Measurements from ENCODE around the gene EHD4.

DNA sequence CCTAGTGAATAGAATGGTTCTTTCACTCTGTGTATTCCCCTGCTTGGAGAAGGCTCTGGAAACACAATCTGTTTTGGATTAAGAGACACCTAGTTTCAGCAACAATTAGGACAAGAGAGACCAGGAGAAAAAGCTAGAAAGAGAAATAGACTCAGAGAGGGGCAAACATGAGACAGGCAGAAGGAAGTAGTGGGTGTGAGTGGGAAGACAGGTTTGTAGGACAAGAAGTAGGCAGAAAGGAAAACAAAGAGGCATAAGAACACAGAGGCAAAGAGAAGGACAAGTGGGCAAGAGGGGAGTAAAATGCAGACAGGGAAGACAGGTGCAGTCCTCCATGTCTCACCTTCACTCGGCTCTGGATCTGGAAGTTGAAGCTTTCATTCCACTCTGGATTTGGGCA, 35.0 kb upstream of the EHD4 start:
- TF ChIP-seq, protein P1, sequence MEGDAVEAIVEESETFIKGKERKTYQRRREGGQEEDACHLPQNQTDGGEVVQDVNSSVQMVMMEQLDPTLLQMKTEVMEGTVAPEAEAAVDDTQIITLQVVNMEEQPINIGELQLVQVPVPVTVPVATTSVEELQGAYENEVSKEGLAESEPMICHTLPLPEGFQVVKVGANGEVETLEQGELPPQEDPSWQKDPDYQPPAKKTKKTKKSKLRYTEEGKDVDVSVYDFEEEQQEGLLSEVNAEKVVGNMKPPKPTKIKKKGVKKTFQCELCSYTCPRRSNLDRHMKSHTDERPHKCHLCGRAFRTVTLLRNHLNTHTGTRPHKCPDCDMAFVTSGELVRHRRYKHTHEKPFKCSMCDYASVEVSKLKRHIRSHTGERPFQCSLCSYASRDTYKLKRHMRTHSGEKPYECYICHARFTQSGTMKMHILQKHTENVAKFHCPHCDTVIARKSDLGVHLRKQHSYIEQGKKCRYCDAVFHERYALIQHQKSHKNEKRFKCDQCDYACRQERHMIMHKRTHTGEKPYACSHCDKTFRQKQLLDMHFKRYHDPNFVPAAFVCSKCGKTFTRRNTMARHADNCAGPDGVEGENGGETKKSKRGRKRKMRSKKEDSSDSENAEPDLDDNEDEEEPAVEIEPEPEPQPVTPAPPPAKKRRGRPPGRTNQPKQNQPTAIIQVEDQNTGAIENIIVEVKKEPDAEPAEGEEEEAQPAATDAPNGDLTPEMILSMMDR (IDR thresholded peaks at IDR 0.05; ENCODE audit: extremely low read depth in 1 of 2, insufficient read depth in 1 of 2, low read depth in 1 of 2, low read length in 2 of 2), result no peak
- TF ChIP-seq, protein P2, sequence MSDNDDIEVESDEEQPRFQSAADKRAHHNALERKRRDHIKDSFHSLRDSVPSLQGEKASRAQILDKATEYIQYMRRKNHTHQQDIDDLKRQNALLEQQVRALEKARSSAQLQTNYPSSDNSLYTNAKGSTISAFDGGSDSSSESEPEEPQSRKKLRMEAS (IDR thresholded peaks at IDR 0.05; ENCODE audit: insufficient read depth, insufficient read length), result no peak
